ENCODE data around the gene CD99.
"Not testable (repeated sequence)": the region's sequence is repeated elsewhere in the genome, so short reads cannot be mapped to it uniquely, and the experiment has no call there.

The CD99 gene

DNA sequence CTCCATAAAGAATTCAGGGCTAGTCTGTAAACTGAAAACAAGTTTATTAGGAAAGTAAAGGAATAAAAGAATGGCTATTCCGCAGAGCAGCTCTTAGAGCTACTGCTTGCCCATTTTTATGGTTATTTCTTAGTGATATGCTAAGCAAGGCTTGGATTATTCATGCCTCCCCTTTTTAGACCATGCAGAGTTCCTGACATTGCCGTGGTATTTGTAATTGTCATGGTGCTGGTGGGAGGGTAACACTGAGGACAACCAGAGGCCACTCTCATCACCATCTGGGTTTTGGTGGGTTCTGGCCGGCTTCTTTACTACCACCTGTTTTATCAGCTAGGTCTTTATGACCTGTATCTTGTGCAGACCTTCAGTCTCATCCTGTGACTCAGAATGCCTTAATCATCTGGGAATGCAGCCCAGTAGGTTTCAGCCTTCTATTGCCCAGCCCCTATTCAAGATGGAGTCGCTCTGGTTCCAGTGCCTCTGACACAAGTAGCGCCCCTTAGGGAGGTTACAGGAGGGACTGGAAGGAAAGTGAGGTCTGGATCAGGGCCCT is 64.1 kb downstream of the CD99 start:
- not testable (repeated sequence) for H2BK5ac ChIP-seq (ENCODE audit: low read depth, low read length, poor library complexity, severe bottlenecking); H3K18ac ChIP-seq (ENCODE audit: low read depth in 1 of 2, low read length in 2 of 2); H3K4me2 ChIP-seq (ENCODE audit: low read length, poor library complexity, severe bottlenecking); H3K9me3 ChIP-seq (ENCODE audit: control insufficient read depth, low read length); H3K14ac ChIP-seq (ENCODE audit: low read length in 2 of 2); H4K8ac ChIP-seq (ENCODE audit: low read length); H3K4ac ChIP-seq (ENCODE audit: low read depth in 1 of 2, low read length in 2 of 2); H2BK12ac ChIP-seq (ENCODE audit: low read length in 2 of 2); H3K23ac ChIP-seq (ENCODE audit: low read length in 2 of 2); H3K27ac ChIP-seq (ENCODE audit: low read length, poor library complexity, severe bottlenecking); H2AFZ ChIP-seq (ENCODE audit: low read depth, low read length); H3K27me3 ChIP-seq (ENCODE audit: control insufficient read depth in 1 of 2, insufficient read depth in 1 of 2, low read length in 2 of 2); H3K4me1 ChIP-seq (ENCODE audit: control insufficient read depth, insufficient read depth, low read depth, low read length); H2BK15ac ChIP-seq (ENCODE audit: low read depth, poor library complexity, severe bottlenecking); H3K9ac ChIP-seq (ENCODE audit: low read length); H3K79me1 ChIP-seq (replicated peaks; ENCODE audit: low read length, poor library complexity, severe bottlenecking); H4K91ac ChIP-seq (ENCODE audit: low read length); DNase-seq; H2BK120ac ChIP-seq (ENCODE audit: low read depth, low read length); H2AK5ac ChIP-seq (ENCODE audit: low read length, severe bottlenecking); H3K4me3 ChIP-seq (ENCODE audit: insufficient read depth in 1 of 2, low read depth in 1 of 2, low read length in 2 of 2)
- 86% methylated on average over 4 of the region's 5 CpGs for WGBS
- peaks cover 0 to 24% of the 10 kb centered on the region in 2 experiments for H3K36me3 ChIP-seq (ENCODE audit: control insufficient read depth in 1 of 2, insufficient read depth in 2 of 2, low read depth in 1 of 2, low read length in 2 of 2)

DNA sequence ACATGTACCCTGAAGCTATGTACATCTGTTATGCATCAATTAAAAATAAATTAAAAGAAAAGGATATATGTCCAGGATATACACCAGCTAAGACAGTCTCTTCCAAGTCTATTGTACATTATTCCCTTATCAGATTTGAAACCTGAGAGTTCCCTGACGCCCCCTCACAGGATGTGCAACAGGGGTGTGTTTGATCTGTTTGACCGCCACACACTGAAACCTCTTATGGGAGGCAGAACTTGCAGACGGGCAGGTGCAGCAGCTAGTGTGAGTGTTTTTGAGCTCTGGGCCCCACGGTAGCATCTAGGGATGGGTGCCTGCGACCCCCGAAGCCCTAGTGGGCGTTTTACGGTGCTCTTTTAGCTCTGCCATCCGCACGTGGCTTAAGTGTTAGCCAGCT is 65.5 kb downstream of the CD99 start:
- H3K79me1 ChIP-seq (replicated peaks; ENCODE audit: low read length, poor library complexity, severe bottlenecking): no peaks in the 10 kb centered on the region
- H3K27ac ChIP-seq (ENCODE audit: low read length, poor library complexity, severe bottlenecking): no peak overlapping the region
- H3K18ac ChIP-seq (ENCODE audit: low read depth in 1 of 2, low read length in 2 of 2): no peak overlapping the region
- no peak overlapping the region for H2AK5ac ChIP-seq (ENCODE audit: low read length, severe bottlenecking)
- no peaks in the 10 kb centered on the region for H3K27me3 ChIP-seq (ENCODE audit: control insufficient read depth in 1 of 2, insufficient read depth in 1 of 2, low read length in 2 of 2)
- H2BK5ac ChIP-seq (ENCODE audit: low read depth, low read length, poor library complexity, severe bottlenecking): no peak overlapping the region
- no peak overlapping the region for H2AFZ ChIP-seq (ENCODE audit: low read depth, low read length)
- no peaks in the 10 kb centered on the region for H3K4me1 ChIP-seq (ENCODE audit: control insufficient read depth, insufficient read depth, low read depth, low read length)
- H3K9ac ChIP-seq (ENCODE audit: low read length): no peak overlapping the region
- H3K14ac ChIP-seq (ENCODE audit: low read length in 2 of 2): no peak overlapping the region
- H4K8ac ChIP-seq (ENCODE audit: low read length): no peak overlapping the region
- no peak overlapping the region for H2BK120ac ChIP-seq (ENCODE audit: low read depth, low read length)
- 82% methylated on average over 9 of the region's 10 CpGs for WGBS
- peaks cover 0 to 27% of the 10 kb centered on the region in 2 experiments for H3K36me3 ChIP-seq (ENCODE audit: control insufficient read depth in 1 of 2, insufficient read depth in 2 of 2, low read depth in 1 of 2, low read length in 2 of 2)
- H3K23ac ChIP-seq (ENCODE audit: low read length in 2 of 2): no peak overlapping the region
- H3K4me2 ChIP-seq (ENCODE audit: low read length, poor library complexity, severe bottlenecking): no peak overlapping the region
- no peak for DNase-seq
- no peak overlapping the region for H4K91ac ChIP-seq (ENCODE audit: low read length)
- H2BK15ac ChIP-seq (ENCODE audit: low read depth, poor library complexity, severe bottlenecking): no peak overlapping the region
- H3K4ac ChIP-seq (ENCODE audit: low read depth in 1 of 2, low read length in 2 of 2): no peak overlapping the region
- H3K9me3 ChIP-seq (ENCODE audit: control insufficient read depth, low read length): no peaks in the 10 kb centered on the region
- no peak overlapping the region for H3K4me3 ChIP-seq (ENCODE audit: insufficient read depth in 1 of 2, low read depth in 1 of 2, low read length in 2 of 2)
- H2BK12ac ChIP-seq (ENCODE audit: low read length in 2 of 2): no peak overlapping the region

DNA sequence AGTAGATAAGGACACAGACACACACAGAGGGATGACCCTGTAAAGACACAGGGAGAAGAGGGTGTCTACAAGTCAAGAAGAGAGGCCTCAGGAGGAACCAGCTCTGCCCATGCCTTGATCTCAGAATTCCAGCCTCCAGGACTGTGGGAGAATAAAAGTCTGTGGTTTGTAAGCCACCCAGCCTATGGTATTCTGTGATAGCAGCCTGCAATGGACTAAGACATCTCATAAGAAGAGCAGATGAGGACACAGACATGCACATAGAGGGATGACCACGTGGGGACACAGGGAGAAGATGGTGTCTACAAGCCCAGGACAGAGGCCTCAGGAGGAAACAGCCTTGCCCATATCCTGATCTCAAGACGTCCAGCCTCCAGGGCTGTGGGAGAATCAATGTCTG is 70.2 kb downstream of the CD99 start:
- Histone ChIP-seq H3K36me3 (ENCODE audit: control insufficient read depth in 1 of 2, insufficient read depth in 2 of 2, low read depth in 1 of 2, low read length in 2 of 2) (peaks cover 0 to 32% of the 10 kb centered on the region in 2 experiments), H3K9me3 (ENCODE audit: control insufficient read depth, low read length) (no peaks in the 10 kb centered on the region), H3K4me1 (ENCODE audit: control insufficient read depth, insufficient read depth, low read depth, low read length) (no peaks in the 10 kb centered on the region), H3K79me1 (replicated peaks; ENCODE audit: low read length, poor library complexity, severe bottlenecking) (no peaks in the 10 kb centered on the region), H2BK120ac (ENCODE audit: low read depth, low read length) (no peak overlapping the region), H3K4me2 (ENCODE audit: low read length, poor library complexity, severe bottlenecking) (no peak overlapping the region), H3K23ac (ENCODE audit: low read length in 2 of 2) (no peak overlapping the region), H3K18ac (ENCODE audit: low read depth in 1 of 2, low read length in 2 of 2) (no peak overlapping the region), H2BK12ac (ENCODE audit: low read length in 2 of 2) (no peak overlapping the region), H2AK5ac (ENCODE audit: low read length, severe bottlenecking) (no peak overlapping the region), H2AFZ (ENCODE audit: low read depth, low read length) (no peak overlapping the region), H3K14ac (ENCODE audit: low read length in 2 of 2) (no peak overlapping the region), H2BK15ac (ENCODE audit: low read depth, poor library complexity, severe bottlenecking) (no peak overlapping the region), H3K27ac (ENCODE audit: low read length, poor library complexity, severe bottlenecking) (no peak overlapping the region), H3K4ac (ENCODE audit: low read depth in 1 of 2, low read length in 2 of 2) (no peak overlapping the region), H2BK5ac (ENCODE audit: low read depth, low read length, poor library complexity, severe bottlenecking) (no peak overlapping the region), H4K8ac (ENCODE audit: low read length) (no peak overlapping the region), H3K4me3 (ENCODE audit: insufficient read depth in 1 of 2, low read depth in 1 of 2, low read length in 2 of 2) (no peak overlapping the region), H3K27me3 (ENCODE audit: control insufficient read depth in 1 of 2, insufficient read depth in 1 of 2, low read length in 2 of 2) (no peaks in the 10 kb centered on the region), H4K91ac (ENCODE audit: low read length) (no peak overlapping the region), H3K9ac (ENCODE audit: low read length) (no peak overlapping the region)
- no peak for DNase-seq
- WGBS: 81% methylated on average over 2 of the region's 2 CpGs

DNA sequence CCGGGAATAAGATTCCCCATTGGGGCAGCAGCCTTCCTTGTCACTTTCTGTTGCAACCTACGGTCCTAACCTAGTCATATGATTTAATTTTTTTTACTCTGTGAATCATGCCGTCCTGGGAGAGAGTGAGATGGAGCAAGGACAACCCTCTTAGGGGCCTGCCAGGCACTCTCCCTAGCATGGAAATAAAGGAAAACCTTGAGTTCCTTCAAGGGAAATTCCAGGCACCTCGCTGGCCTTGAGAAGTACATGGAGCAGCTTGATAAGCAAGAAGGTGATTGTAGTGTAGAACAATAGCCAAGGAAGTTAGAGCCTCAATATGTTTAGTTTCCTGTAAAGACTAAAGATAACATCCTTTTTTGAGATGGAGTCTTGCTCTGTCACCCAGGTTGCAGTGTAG is 71.6 kb downstream of the CD99 start:
- H3K9me3 ChIP-seq (ENCODE audit: control insufficient read depth, low read length); H2BK12ac ChIP-seq (ENCODE audit: low read length in 2 of 2); H3K23ac ChIP-seq (ENCODE audit: low read length in 2 of 2); H3K4me1 ChIP-seq (ENCODE audit: control insufficient read depth, insufficient read depth, low read depth, low read length); H3K14ac ChIP-seq (ENCODE audit: low read length in 2 of 2); H4K91ac ChIP-seq (ENCODE audit: low read length); H2AK5ac ChIP-seq (ENCODE audit: low read length, severe bottlenecking); H2BK5ac ChIP-seq (ENCODE audit: low read depth, low read length, poor library complexity, severe bottlenecking); H2BK120ac ChIP-seq (ENCODE audit: low read depth, low read length); H2BK15ac ChIP-seq (ENCODE audit: low read depth, poor library complexity, severe bottlenecking); H4K8ac ChIP-seq (ENCODE audit: low read length); DNase-seq; H3K27ac ChIP-seq (ENCODE audit: low read length, poor library complexity, severe bottlenecking); H3K9ac ChIP-seq (ENCODE audit: low read length); H3K4me3 ChIP-seq (ENCODE audit: insufficient read depth in 1 of 2, low read depth in 1 of 2, low read length in 2 of 2); H3K79me1 ChIP-seq (replicated peaks; ENCODE audit: low read length, poor library complexity, severe bottlenecking); H2AFZ ChIP-seq (ENCODE audit: low read depth, low read length); H3K4ac ChIP-seq (ENCODE audit: low read depth in 1 of 2, low read length in 2 of 2); H3K18ac ChIP-seq (ENCODE audit: low read depth in 1 of 2, low read length in 2 of 2); H3K27me3 ChIP-seq (ENCODE audit: control insufficient read depth in 1 of 2, insufficient read depth in 1 of 2, low read length in 2 of 2); H3K4me2 ChIP-seq (ENCODE audit: low read length, poor library complexity, severe bottlenecking): not testable (repeated sequence)
- 90% methylated on average over 4 of the region's 4 CpGs for WGBS
- H3K36me3 ChIP-seq (ENCODE audit: control insufficient read depth in 1 of 2, insufficient read depth in 2 of 2, low read depth in 1 of 2, low read length in 2 of 2): peaks cover 0 to 24% of the 10 kb centered on the region in 2 experiments
